Endothelial cell of umbilical vein (primary cell): ENCODE measurements around the gene COL13A1. TPM values are rescaled to one million over a fixed set of nuclear protein-coding genes. Genes with fewer than 3 reads are reported as not detected.

Experiments used
- BruUV-seq: library from RNA; stranded (reverse); fragments of 400-500 nt; replicated peaks from 2 replicates; lab custom pipeline; 2021; lab: Mats Ljungman, UMichigan
- CTCF ChIA-PET: fragments of 300-600, 350-600 bp; sonication (Branson Sonifier 250); formaldehyde crosslinking; loops from one replicate; lab custom pipeline; 2021; ENCODE audit warnings: antibody characterized with exemption, inconsistent platforms; lab: Charles Lee
- POLR2A ChIA-PET: fragments of 300-600, 350-600 bp; sonication (Branson Sonifier 250); formaldehyde crosslinking; loops from one replicate; lab custom pipeline; 2021; ENCODE audit warnings: antibody characterized with exemption, inconsistent platforms; lab: Charles Lee
- DNase-seq: peaks from one replicate; pipeline ENCODE4 v3.0.0-alpha.2; 2011; ENCODE audit warnings: low read depth, low spot score
- FAIRE-seq: peaks from 2 replicates; lab custom pipeline; 2011; peaks lifted over from hg19 to GRCh38; lab: Jason Lieb, UNC
- H2AFZ ChIP-seq: 2 replicates; pipeline ENCODE4 v1.6.0; 2012; ENCODE audit warnings: low read depth, low read length, control low read depth, inconsistent platforms
- H3K27ac ChIP-seq: 2 replicates; pipeline ENCODE4 v1.5.1; 2011; ENCODE audit warnings: low read depth, mild to moderate bottlenecking, control low read depth, low read length, moderate library complexity; ENCODE audit not compliant: insufficient read depth
- H3K27me3 ChIP-seq, 2 experiments: 2 replicates each; pipeline versions ENCODE4 v1.6.0 to v1.6.1; 2011; ENCODE audit warnings: low read length in 2 of 2, mixed read lengths in 1 of 2; ENCODE audit not compliant: control insufficient read depth in 2 of 2, insufficient read depth in 2 of 2
- H3K36me3 ChIP-seq, 2 experiments: 2 replicates in 1 of 2; 3 replicates in 1 of 2; pipeline ENCODE4 v1.5.1; 2011; ENCODE audit warnings: low read length in 2 of 2, mild to moderate bottlenecking in 1 of 2, moderate library complexity in 1 of 2; ENCODE audit not compliant: control insufficient read depth in 2 of 2, insufficient read depth in 2 of 2; ENCODE audit errors: extremely low read depth in 1 of 2
- H3K4me1 ChIP-seq: 3 replicates; pipeline ENCODE4 v1.5.1; 2011; ENCODE audit warnings: mild to moderate bottlenecking, low read length; ENCODE audit not compliant: control insufficient read depth, insufficient read depth; ENCODE audit errors: extremely low read depth
- H3K4me2 ChIP-seq: 2 replicates; pipeline ENCODE4 v1.6.1; 2011; ENCODE audit warnings: low read length, control low read depth, mixed read lengths; ENCODE audit not compliant: insufficient read depth
- H3K4me3 ChIP-seq, 3 experiments: fragments of 200-600 bp in 1 of 3; sonication (generic), shearing (Covaris generic) in 1 of 3; replicated peaks in 1 of 3; 2 replicates each; pipeline ENCODE4 v1.5.1; 2011 to 2016; ENCODE audit warnings: control low read depth in 3 of 3, low read length in 3 of 3, mild to moderate bottlenecking in 2 of 3, inconsistent platforms in 1 of 3, low read depth in 1 of 3, moderate library complexity in 1 of 3; ENCODE audit not compliant: insufficient read depth in 1 of 3
- H3K79me2 ChIP-seq: 2 replicates; pipeline ENCODE4 v1.6.0; 2012; ENCODE audit warnings: low read length, inconsistent platforms; ENCODE audit not compliant: control insufficient read depth, insufficient read depth
- H3K9ac ChIP-seq: replicated peaks from 2 replicates; pipeline ENCODE3; 2011; ENCODE audit warnings: low read length, control low read depth; ENCODE audit not compliant: insufficient read depth; ENCODE audit errors: extremely low read depth
- H3K9me1 ChIP-seq: replicated peaks from 3 replicates; pipeline ENCODE4 v1.6.0; 2011; ENCODE audit warnings: mild to moderate bottlenecking, low read length; ENCODE audit not compliant: control insufficient read depth, insufficient read depth; ENCODE audit errors: extremely low read depth
- H3K9me3 ChIP-seq: replicated peaks from 2 replicates; pipeline ENCODE4 v1.5.1; 2012; ENCODE audit warnings: low read length, inconsistent platforms; ENCODE audit not compliant: control insufficient read depth, insufficient read depth
- H4K20me1 ChIP-seq: replicated peaks from 2 replicates; pipeline ENCODE3; 2011; ENCODE audit warnings: mild to moderate bottlenecking, low read length; ENCODE audit not compliant: control insufficient read depth, insufficient read depth; ENCODE audit errors: extremely low read depth
- EZH2 ChIP-seq: IDR thresholded peaks from 2 replicates; pipeline ENCODE4 v1.6.1; 2012; ENCODE audit warnings: borderline replicate concordance, low read depth, mild to moderate bottlenecking, moderate library complexity, low read length, inconsistent platforms; ENCODE audit not compliant: severe bottlenecking
- FOS ChIP-seq: IDR thresholded peaks from 2 replicates; pipeline ENCODE4 v1.6.1; 2011; ENCODE audit warnings: mild to moderate bottlenecking, low read length, moderate library complexity, borderline replicate concordance; ENCODE audit not compliant: insufficient read depth
- GATA2 ChIP-seq: IDR thresholded peaks from 2 replicates; pipeline ENCODE4 v1.7.0; 2011; ENCODE audit warnings: low read depth, mild to moderate bottlenecking, moderate library complexity, mixed read lengths, low read length; ENCODE audit not compliant: insufficient read length, insufficient read depth
- JUN ChIP-seq: IDR thresholded peaks from 2 replicates; pipeline ENCODE4 v1.6.1; 2011; ENCODE audit warnings: borderline replicate concordance, low read depth; ENCODE audit not compliant: insufficient read length, insufficient read depth
- MYC ChIP-seq: IDR thresholded peaks from one replicate; pipeline ENCODE4 v1.6.1; 2011; ENCODE audit warnings: mild to moderate bottlenecking, low read depth, low read length
- POLR2A ChIP-seq: IDR thresholded peaks from 2 replicates; pipeline ENCODE4 v1.6.1; 2012; ENCODE audit warnings: low read depth, mild to moderate bottlenecking, control low read depth, low read length
- POLR2AphosphoS5 ChIP-seq: IDR thresholded peaks from 2 replicates; pipeline ENCODE4 v1.6.1; 2012; ENCODE audit warnings: low read depth, mild to moderate bottlenecking, control low read depth, low read length, moderate library complexity; ENCODE audit not compliant: insufficient read depth
- dilution Hi-C: fragments of 300-500 bp; cut with MboI; formaldehyde crosslinking; loops from one replicate; pipeline ENCODE4 v1.15.0; 2019; ENCODE audit warnings: low sequenced_read_pairs; ENCODE audit not compliant: extremely low pct_ligation_motif_present
- intact Hi-C: fragments of 100-400 bp; cut with micrococcal nuclease; formaldehyde crosslinking; loops from one replicate; pipeline ENCODE4 v1.10.0; 2022
- polyA plus RNA-seq, 4 experiments: library from polyadenylated mRNA; depleted of rRNA in 3 of 4; stranded (reverse) in 3 of 4; unstranded in 1 of 4; fragments of >200 nt; gene quantifications; 2 replicates each; pipeline versions ENCODE4 v1.2.1 to v1.2.3, GENCODE V29; 2011 to 2012; ENCODE audit warnings: missing spikeins in 1 of 4
- total RNA-seq: library from RNA; stranded (reverse); gene quantifications from 2 replicates; pipeline ENCODE4 v1.2.3, GENCODE V29; 2021
- TF ChIP-seq, protein P1 (sequence below): IDR thresholded peaks from 2 replicates; pipeline ENCODE4 v1.6.1; 2011; ENCODE audit not compliant: insufficient read depth, insufficient read length

Gene COL13A1
- total and polyA plus RNA-seq, 2 donors (not counting 3 experiments of a cell fraction or from before 2014, with no cell fraction given): 21.4 to 47.5 TPM

GRCh38 chr10:69867699-69868558 lies 66.2 kb downstream of the COL13A1 start:
- no TSS peak for BruUV-seq
- H3K79me2 ChIP-seq: peaks cover 13% of the 10 kb centered on the region
- no peak for DNase-seq
- H3K36me3 ChIP-seq: no peaks in the 10 kb centered on the region
- H3K27ac ChIP-seq: no peak overlapping the region
- FAIRE-seq: no peak
- CTCF ChIA-PET: interaction anchor here (0.7 to 4.7 kb wide), 6 partner anchors 29 to 68 kb away, joined by 3 to 25 read pairs (median 6); no protein-coding TSS in a partner anchor
- H3K4me1 ChIP-seq: peaks cover 71% of the 10 kb centered on the region
- dilution Hi-C loops (no loop called here), intact Hi-C loops (no loop called here)
- TF ChIP-seq FOS (no peak), POLR2AphosphoS5 (no peak), MYC (no peak), POLR2A (no peak), EZH2 (no peak)
- TF ChIP-seq, protein P1, sequence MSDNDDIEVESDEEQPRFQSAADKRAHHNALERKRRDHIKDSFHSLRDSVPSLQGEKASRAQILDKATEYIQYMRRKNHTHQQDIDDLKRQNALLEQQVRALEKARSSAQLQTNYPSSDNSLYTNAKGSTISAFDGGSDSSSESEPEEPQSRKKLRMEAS: no peak
- H3K9me1 ChIP-seq: no peaks in the 10 kb centered on the region
- H3K9ac ChIP-seq: no peak overlapping the region
- H3K4me2 ChIP-seq: no peak overlapping the region
- no peaks in the 10 kb centered on the region for H3K9me3 ChIP-seq
- no peak overlapping the region for H2AFZ ChIP-seq
- H3K27me3 ChIP-seq: no peaks in the 10 kb centered on the region
- POLR2A ChIA-PET: no interaction called here
- H3K4me3 ChIP-seq: no peak overlapping the region
- H4K20me1 ChIP-seq: no peaks in the 10 kb centered on the region

- no peaks in the 10 kb centered on the region for H3K27me3 ChIP-seq
- TF ChIP-seq POLR2AphosphoS5: no peak
- TF ChIP-seq, protein P1: no peak
- no peak for TF ChIP-seq MYC
- no peak for TF ChIP-seq EZH2
- TF ChIP-seq JUN: no peak
- TF ChIP-seq GATA2: no peak
- TF ChIP-seq POLR2A: no peak
- no peak for TF ChIP-seq FOS
- no peaks in the 10 kb centered on the region for H3K36me3 ChIP-seq
- no peak overlapping the region for H3K9ac ChIP-seq
- H2AFZ ChIP-seq: no peak overlapping the region
- H3K27ac ChIP-seq: peak overlapping the region; percentile 39
- DNase-seq (no peak), FAIRE-seq (no peak)
- dilution Hi-C loops (no loop called here), intact Hi-C loops (no loop called here)
- H4K20me1 ChIP-seq: no peaks in the 10 kb centered on the region
- peaks cover 8% of the 10 kb centered on the region for H3K79me2 ChIP-seq
- no peaks in the 10 kb centered on the region for H3K9me1 ChIP-seq
- H3K4me3 ChIP-seq: no peak overlapping the region
- peak overlapping the region; percentile 40 for H3K4me2 ChIP-seq
- H3K9me3 ChIP-seq: no peaks in the 10 kb centered on the region
- POLR2A ChIA-PET: interaction anchor here (1.1 kb wide), 1 partner anchor 44 kb away, joined by 3 read pairs; no protein-coding TSS in a partner anchor
- no TSS peak for BruUV-seq
- CTCF ChIA-PET: interaction anchor here (0.7 to 4.7 kb wide), 12 partner anchors 15 to 125 kb away, joined by 3 to 25 read pairs (median 5); no protein-coding TSS in a partner anchor
- H3K4me1 ChIP-seq: peaks cover 65% of the 10 kb centered on the region
These were observed 67.1 kb downstream of the COL13A1 start for GRCh38 chr10:69868821-69869220.
